ENCODE data around the gene KRTAP12-1. TPM values are rescaled to one million over a fixed set of nuclear protein-coding genes. Genes with fewer than 3 reads are reported as not detected.

Gene KRTAP12-1
- total and polyA plus RNA-seq, 11 donors: not detected

DNA sequence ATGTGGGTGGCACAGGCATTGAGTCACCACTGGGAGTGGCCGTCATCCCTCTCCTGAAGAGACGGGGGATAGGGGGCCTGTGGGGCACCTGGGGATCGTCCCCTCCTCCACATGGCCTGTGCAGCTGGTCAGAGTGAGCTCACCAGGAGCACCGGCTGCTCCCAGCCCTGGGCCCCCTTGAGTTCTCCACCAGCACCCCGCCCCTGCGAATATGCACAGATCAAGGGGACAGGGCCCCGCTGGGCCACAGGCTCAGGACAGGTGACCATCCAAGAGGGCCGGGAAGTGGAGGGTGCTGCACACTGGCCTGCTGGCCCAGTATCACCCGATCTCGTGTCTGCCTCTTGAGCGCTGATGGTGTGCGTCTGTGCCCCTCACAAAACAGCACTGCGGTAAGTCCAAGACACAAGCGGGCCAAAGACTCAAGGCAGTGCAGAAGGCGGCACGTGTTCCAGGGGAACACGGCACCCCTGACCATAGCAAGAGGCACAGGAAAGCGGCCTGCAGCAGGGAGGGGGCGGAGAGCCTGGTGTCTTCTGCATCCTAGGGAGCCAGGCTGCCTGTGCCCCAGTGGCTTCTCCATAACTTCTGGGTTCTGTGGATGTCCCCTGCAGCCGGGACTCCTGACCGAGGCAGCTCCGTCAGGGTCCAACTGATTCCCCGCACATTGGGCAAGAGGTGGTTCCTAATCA lies 47.5 kb upstream of the KRTAP12-1 start:
- Histone ChIP-seq H3K27ac (no peak overlapping the region), H3K9me3 (no peaks in the 10 kb centered on the region), H3K27me3 (peaks cover 0 to 34% (median 5%) of the 10 kb centered on the region in 9 donors), H3K36me3 (no peaks in the 10 kb centered on the region), H3K4me3 (no peak overlapping the region), H3K4me1 (no peaks in the 10 kb centered on the region)
- intact Hi-C loops (cut with DNase I): loop anchor here in 2 of 10 donors (10.0 kb wide), 2 partner anchors 65 to 215 kb away; partner anchors contain the start of gene KRTAP12-2 (in 1 of the 2)
- no peak for DNase-seq
- no peak for TF ChIP-seq POLR2A (IDR thresholded peaks at IDR 0.05)
- TF ChIP-seq, protein P1, sequence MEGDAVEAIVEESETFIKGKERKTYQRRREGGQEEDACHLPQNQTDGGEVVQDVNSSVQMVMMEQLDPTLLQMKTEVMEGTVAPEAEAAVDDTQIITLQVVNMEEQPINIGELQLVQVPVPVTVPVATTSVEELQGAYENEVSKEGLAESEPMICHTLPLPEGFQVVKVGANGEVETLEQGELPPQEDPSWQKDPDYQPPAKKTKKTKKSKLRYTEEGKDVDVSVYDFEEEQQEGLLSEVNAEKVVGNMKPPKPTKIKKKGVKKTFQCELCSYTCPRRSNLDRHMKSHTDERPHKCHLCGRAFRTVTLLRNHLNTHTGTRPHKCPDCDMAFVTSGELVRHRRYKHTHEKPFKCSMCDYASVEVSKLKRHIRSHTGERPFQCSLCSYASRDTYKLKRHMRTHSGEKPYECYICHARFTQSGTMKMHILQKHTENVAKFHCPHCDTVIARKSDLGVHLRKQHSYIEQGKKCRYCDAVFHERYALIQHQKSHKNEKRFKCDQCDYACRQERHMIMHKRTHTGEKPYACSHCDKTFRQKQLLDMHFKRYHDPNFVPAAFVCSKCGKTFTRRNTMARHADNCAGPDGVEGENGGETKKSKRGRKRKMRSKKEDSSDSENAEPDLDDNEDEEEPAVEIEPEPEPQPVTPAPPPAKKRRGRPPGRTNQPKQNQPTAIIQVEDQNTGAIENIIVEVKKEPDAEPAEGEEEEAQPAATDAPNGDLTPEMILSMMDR (IDR thresholded peaks at IDR 0.05): no peak
- 90 to 93% (median 90%) methylated on average over 20 to 23 of the region's 23 CpGs for WGBS, 4 donors
- ATAC-seq: no peak

DNA sequence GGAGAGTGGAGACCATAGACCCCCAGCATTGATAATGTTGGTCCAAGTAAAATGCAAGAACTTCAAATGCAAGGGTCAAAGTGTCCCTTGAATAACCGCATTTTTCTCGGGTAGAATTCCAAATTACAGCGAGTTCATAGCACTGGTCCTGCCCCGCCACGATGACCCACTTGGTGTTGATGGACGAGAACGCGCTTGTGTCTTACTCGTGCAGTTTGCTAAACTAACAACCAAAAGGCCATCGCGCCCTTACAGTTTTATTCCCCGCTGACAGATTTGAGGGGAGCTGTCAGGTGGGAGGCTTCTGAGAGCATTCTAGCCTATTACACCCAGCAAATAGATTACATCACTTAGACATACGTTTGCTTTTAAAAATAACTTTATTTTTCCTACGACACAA lies 46.8 kb upstream of the KRTAP12-1 start:
- 89 to 93% (median 90%) methylated on average over 14 of the region's 14 CpGs for WGBS, 4 donors
- ATAC-seq (no peak), DNase-seq (no peak)
- H3K4me1 ChIP-seq: peaks cover 0 to 2% (median 0%) of the 10 kb centered on the region in 12 donors
- no peak for TF ChIP-seq POLR2A (IDR thresholded peaks at IDR 0.05)
- TF ChIP-seq, protein P1 (IDR thresholded peaks at IDR 0.05): no peak
- no peaks in the 10 kb centered on the region for H3K36me3 ChIP-seq
- peaks cover 3 to 42% (median 12%) of the 10 kb centered on the region in 9 donors for H3K27me3 ChIP-seq
- no peak overlapping the region for H3K27ac ChIP-seq
- intact Hi-C loops (cut with DNase I): loop anchor here in 1 of 10 donors (10.0 kb wide), 1 partner anchor 64 kb away; the partner anchor contains the start of gene KRTAP12-2
- no peaks in the 10 kb centered on the region for H3K9me3 ChIP-seq
- no peak overlapping the region for H3K4me3 ChIP-seq

DNA sequence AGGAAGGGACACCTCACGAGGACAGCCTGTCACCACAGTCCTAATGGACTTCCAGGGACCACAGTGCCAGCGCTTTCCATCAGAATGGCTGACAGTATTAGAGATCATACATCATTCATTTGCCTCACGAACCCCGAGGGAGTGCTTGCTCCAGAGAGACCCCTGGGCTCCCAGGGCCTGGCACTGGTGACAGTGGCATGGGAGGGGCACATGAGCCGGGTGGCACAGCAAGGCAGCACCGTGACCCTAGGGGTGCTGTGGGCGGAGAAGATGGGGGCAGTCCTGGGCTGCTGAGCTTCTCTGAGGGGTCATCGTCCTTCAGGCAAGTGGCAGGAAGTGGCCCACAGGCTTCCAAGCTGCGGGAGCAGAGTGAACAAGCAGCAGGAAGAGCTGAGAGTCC lies 45.8 kb upstream of the KRTAP12-1 start:
- Histone ChIP-seq H3K4me1 (peaks cover 0 to 11% (median 0%) of the 10 kb centered on the region in 12 donors), H3K4me3 (no peak overlapping the region), H3K27ac (no peak overlapping the region), H3K36me3 (no peaks in the 10 kb centered on the region), H3K27me3 (peaks cover 9 to 51% (median 17%) of the 10 kb centered on the region in 9 donors), H3K9me3 (no peaks in the 10 kb centered on the region)
- no peak for TF ChIP-seq POLR2A (IDR thresholded peaks at IDR 0.05)
- TF ChIP-seq, protein P1 (IDR thresholded peaks at IDR 0.05): no peak
- intact Hi-C loops (cut with DNase I): loop anchor here in 1 of 10 donors (10.0 kb wide), 1 partner anchor 63 kb away; the partner anchor contains the start of gene KRTAP12-2
- no peak for ATAC-seq
- DNase-seq: no peak
- 68 to 78% (median 72%) methylated on average over 5 to 9 of the region's 9 CpGs for WGBS, 4 donors

DNA sequence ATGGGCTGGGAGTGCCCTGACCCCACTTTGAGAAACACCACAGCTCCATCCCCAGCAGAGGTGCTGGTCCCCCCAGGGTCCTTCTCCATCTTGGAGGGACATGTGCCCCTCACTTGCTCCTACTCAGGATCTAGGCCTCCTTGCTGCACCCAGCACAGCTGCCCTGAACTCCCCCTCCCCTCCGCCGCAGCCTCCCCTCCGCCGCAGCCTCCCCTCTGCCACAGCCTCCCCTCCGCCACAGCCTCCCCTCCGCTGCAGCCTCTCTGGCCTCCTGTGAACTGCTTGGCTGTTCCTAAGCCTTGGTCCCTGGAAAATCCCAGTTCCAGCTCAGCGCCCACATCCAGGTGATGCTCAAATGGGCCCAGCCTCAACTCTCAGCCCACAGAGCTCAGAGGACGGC lies 45.4 kb upstream of the KRTAP12-1 start:
- ATAC-seq (no peak), DNase-seq (no peak)
- Histone ChIP-seq H3K27me3 (peaks cover 10 to 56% (median 19%) of the 10 kb centered on the region in 9 donors), H3K4me1 (peaks cover 0 to 11% (median 0%) of the 10 kb centered on the region in 12 donors), H3K4me3 (no peak overlapping the region), H3K36me3 (no peaks in the 10 kb centered on the region), H3K9me3 (no peaks in the 10 kb centered on the region), H3K27ac (no peak overlapping the region)
- intact Hi-C loops (cut with DNase I): loop anchor here in 1 of 10 donors (10.0 kb wide), 1 partner anchor 63 kb away; the partner anchor contains the start of gene KRTAP12-2
- no peak for TF ChIP-seq POLR2A (IDR thresholded peaks at IDR 0.05)
- TF ChIP-seq, protein P1 (IDR thresholded peaks at IDR 0.05): no peak
- 94 to 97% (median 95%) methylated on average over 7 to 8 of the region's 8 CpGs for WGBS, 4 donors

Measured in heart left ventricle (tissue), 16 donors.